HG03045 (cell line): ENCODE results near the gene CACNA2D2.
"Not testable (repeated sequence)": the region's sequence is repeated elsewhere in the genome, so short reads cannot be mapped to it uniquely, and the experiment has no call there.

ENCODE experiments used
- ATAC-seq: cut with Tn5 transposase; IDR thresholded peaks from one replicate; pipeline ENCODE4 v1.9.1; 2021; ENCODE audit warnings: mild to moderate bottlenecking, moderate library complexity; ENCODE audit not compliant: unreplicated experiment

The CACNA2D2 gene

GRCh38 chr3:50530001-50530970 is 26.9 kb upstream of the CACNA2D2 start:
- ATAC-seq: no peak

GRCh38 chr3:50525987-50526386 is 22.6 kb upstream of the CACNA2D2 start:
- no peak for ATAC-seq

GRCh38 chr3:50525191-50525910 is 21.9 kb upstream of the CACNA2D2 start:
- ATAC-seq: no peak

- no peak for ATAC-seq
Observed at GRCh38 chr3:50524746-50525145, 21.3 kb upstream of the CACNA2D2 start.

- ATAC-seq: no peak
Observed at GRCh38 chr3:50523279-50523811, 19.9 kb upstream of the CACNA2D2 start.

GRCh38 chr3:50521572-50521971 is 18.1 kb upstream of the CACNA2D2 start:
- ATAC-seq: no peak

GRCh38 chr3:50520849-50521248 is 17.4 kb upstream of the CACNA2D2 start:
- no peak for ATAC-seq

- no peak for ATAC-seq
Observed at GRCh38 chr3:50519471-50520089, 16.1 kb upstream of the CACNA2D2 start.

- ATAC-seq: no peak
Observed at GRCh38 chr3:50518436-50518835, 15.0 kb upstream of the CACNA2D2 start.

- no peak for ATAC-seq
Observed at GRCh38 chr3:50517721-50518206, 14.3 kb upstream of the CACNA2D2 start.

- ATAC-seq: no peak
Observed at GRCh38 chr3:50516440-50516871, 13.0 kb upstream of the CACNA2D2 start.

- ATAC-seq: no peak
Observed at GRCh38 chr3:50515565-50516439, 12.4 kb upstream of the CACNA2D2 start.

GRCh38 chr3:50512908-50513307 is 9.5 kb upstream of the CACNA2D2 start:
- not testable (repeated sequence) for ATAC-seq

- no peak for ATAC-seq
Observed at GRCh38 chr3:50512131-50512530, 8.7 kb upstream of the CACNA2D2 start.

- ATAC-seq: no peak
Observed at GRCh38 chr3:50510325-50510724, 6.9 kb upstream of the CACNA2D2 start.

- no peak for ATAC-seq
Observed at GRCh38 chr3:50509715-50510114, 6.3 kb upstream of the CACNA2D2 start.

- no peak for ATAC-seq
Observed at GRCh38 chr3:50508821-50509220, 5.4 kb upstream of the CACNA2D2 start.

- ATAC-seq: no peak
Observed at GRCh38 chr3:50506169-50506568, 2.7 kb upstream of the CACNA2D2 start.

GRCh38 chr3:50504681-50505080 is 1.2 kb upstream of the CACNA2D2 start:
- no peak for ATAC-seq
